Subcutaneous abdominal adipose tissue (tissue), 5 donors: ENCODE results near the gene RALGAPA1.
"Not testable (repeated sequence)": the region's sequence is repeated elsewhere in the genome, so short reads cannot be mapped to it uniquely, and the experiment has no call there.

Source experiments
- H3K27ac ChIP-seq: one replicate; pipeline ENCODE4 v1.7.0; 2013; ENCODE audit warnings: low read depth, mild to moderate bottlenecking, inconsistent platforms, low read length, moderate library complexity
- H3K27me3 ChIP-seq, 5 donors: one replicate each; pipeline ENCODE4 v1.7.0; 2013; ENCODE audit warnings: low read length in 5 of 5, inconsistent platforms in 1 of 5; ENCODE audit not compliant: control insufficient read depth in 5 of 5, insufficient read depth in 4 of 5
- H3K36me3 ChIP-seq, 5 donors: one replicate each; pipeline ENCODE4 v1.7.0; 2013; ENCODE audit warnings: low read length in 5 of 5; ENCODE audit not compliant: control insufficient read depth in 5 of 5, insufficient read depth in 5 of 5
- H3K4me1 ChIP-seq, 5 donors: one replicate each; pipeline ENCODE4 v1.7.0; 2013; ENCODE audit warnings: low read length in 5 of 5, mild to moderate bottlenecking in 3 of 5, moderate library complexity in 1 of 5; ENCODE audit not compliant: control insufficient read depth in 5 of 5, insufficient read depth in 5 of 5
- H3K4me3 ChIP-seq, 5 donors: one replicate each; pipeline ENCODE4 v1.7.0; 2013; ENCODE audit warnings: low read length in 5 of 5, low read depth in 1 of 5
- H3K9ac ChIP-seq, 5 donors: one replicate each; pipeline ENCODE4 v1.7.0; 2013; ENCODE audit warnings: low read length in 5 of 5, mild to moderate bottlenecking in 4 of 5, moderate library complexity in 3 of 5
- H3K9me3 ChIP-seq, 5 donors: one replicate each; pipeline ENCODE4 v1.7.0; 2013; ENCODE audit warnings: low read length in 5 of 5; ENCODE audit not compliant: control insufficient read depth in 5 of 5
- donor health status: healthy.
- donor health status: healthy.
- donor health status: healthy.
- donor health status: healthy.
- donor health status: healthy.

The RALGAPA1 gene

DNA sequence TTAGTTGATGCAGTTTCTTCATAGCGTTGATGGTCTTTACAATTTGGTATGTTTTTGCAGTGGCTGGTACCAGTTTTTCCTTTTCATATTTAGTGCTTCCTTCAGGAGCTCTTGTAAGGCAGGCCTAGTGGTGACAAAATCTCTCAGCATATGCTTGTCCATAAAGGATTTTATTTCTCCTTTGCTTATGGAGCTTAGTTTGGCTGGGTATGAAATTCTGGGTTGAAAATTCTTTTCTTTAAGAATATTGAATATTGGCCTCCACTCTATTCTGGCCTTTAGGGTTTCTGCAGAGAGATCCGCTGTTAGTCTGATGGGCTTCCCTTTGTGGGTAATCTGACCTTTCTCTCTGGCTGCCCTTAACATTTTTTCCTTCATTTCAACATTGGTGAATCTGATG is 33.1 kb upstream of the RALGAPA1 start:
- H3K27me3 ChIP-seq, H3K4me1 ChIP-seq, H3K9ac ChIP-seq, H3K27ac ChIP-seq, H3K4me3 ChIP-seq, H3K9me3 ChIP-seq: not testable (repeated sequence)
- H3K36me3 ChIP-seq: peaks cover 9 to 36% (median 13%) of the 10 kb centered on the region in 5 donors

GRCh38 chr14:35841704-35842103 is 32.6 kb upstream of the RALGAPA1 start:
- not testable (repeated sequence) for H3K9me3 ChIP-seq, H3K27me3 ChIP-seq, H3K4me1 ChIP-seq, H3K27ac ChIP-seq, H3K4me3 ChIP-seq, H3K9ac ChIP-seq
- peaks cover 9 to 35% (median 13%) of the 10 kb centered on the region in 5 donors for H3K36me3 ChIP-seq

- Histone ChIP-seq H3K4me1 (no peaks in the 10 kb centered on the region), H3K27ac (no peak overlapping the region), H3K27me3 (no peaks in the 10 kb centered on the region), H3K4me3 (no peak overlapping the region), H3K9me3 (no peaks in the 10 kb centered on the region), H3K36me3 (peaks cover 5 to 25% (median 18%) of the 10 kb centered on the region in 5 donors), H3K9ac (no peak overlapping the region)
Measured at GRCh38 chr14:35835208-35835982, 26.3 kb upstream of the RALGAPA1 start.

DNA sequence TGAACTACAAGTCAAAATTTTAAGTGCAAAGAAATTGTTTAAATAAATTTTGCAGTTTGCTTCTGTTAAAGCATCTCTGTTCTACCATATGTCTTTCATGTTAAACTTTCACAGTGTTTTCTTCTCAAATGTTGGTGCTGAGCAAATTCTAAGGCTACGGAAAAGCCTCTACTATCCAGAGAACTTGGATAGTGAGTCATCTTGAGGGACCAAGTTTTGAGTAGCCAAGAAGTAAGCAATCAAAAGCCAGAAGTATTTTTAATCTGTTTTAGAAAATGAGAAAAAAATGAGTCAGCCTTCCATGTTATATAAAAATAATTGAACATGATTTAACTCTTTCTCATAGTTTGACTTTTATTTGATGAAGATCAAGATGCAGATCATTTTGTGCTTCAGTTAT is 20.4 kb upstream of the RALGAPA1 start:
- Histone ChIP-seq H3K4me1 (peaks cover 0 to 17% (median 11%) of the 10 kb centered on the region in 5 donors), H3K36me3 (peaks cover 0 to 14% (median 8%) of the 10 kb centered on the region in 5 donors)

DNA sequence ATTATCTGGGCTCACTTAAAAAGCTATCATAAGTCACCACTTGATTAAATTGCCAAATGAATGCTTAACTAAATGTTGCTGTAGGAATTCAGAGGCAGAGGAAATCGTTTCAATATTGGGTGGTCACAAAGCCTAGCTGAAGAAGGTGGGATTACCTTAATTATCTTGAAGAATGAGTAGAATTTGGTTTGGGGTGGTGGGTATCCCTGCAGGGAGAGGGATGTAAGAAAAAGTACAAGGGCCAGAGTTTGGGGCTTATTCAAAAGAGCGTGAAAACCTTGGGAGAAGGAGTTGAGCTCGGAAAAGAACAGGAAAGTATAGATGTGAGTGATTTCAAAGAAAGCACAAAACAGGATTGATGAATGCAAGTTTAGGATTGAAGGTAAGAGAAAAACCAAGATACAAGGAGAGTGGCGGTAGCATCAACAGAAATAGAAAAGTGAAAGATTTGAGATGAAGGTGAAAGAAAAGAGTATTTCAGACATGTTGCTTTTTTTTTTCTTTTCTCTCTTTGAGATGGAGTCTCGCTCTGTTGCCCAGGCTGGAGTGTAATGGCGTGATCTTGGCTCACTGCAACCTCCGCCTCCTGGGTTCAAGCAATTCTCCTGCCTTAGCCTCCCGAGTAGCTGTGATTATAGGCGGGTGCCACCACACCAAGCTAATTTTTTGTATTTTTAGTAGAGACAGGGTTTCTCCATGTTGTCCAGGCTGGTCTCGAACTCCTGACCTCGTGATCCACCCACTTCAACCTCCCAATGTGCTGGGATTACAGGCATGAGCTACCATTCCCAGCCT is 18.8 kb upstream of the RALGAPA1 start:
- peaks cover 0 to 6% (median under 1%) of the 10 kb centered on the region in 5 donors for H3K36me3 ChIP-seq
- H3K4me1 ChIP-seq: peaks cover 0 to 17% (median 11%) of the 10 kb centered on the region in 5 donors
- H3K9me3 ChIP-seq: no peaks in the 10 kb centered on the region
- no peaks in the 10 kb centered on the region for H3K27me3 ChIP-seq
- H3K4me3 ChIP-seq: no peak overlapping the region
- no peak overlapping the region for H3K9ac ChIP-seq
- H3K27ac ChIP-seq: no peak overlapping the region

More for the DNA sequence above, 20.4 kb upstream of the RALGAPA1 start:
- Histone ChIP-seq H3K9ac (no peak overlapping the region), H3K27ac (no peak overlapping the region), H3K9me3 (no peaks in the 10 kb centered on the region), H3K27me3 (no peaks in the 10 kb centered on the region), H3K4me3 (no peak overlapping the region)

- H3K36me3 ChIP-seq: peaks cover 0 to 6% (median 0%) of the 10 kb centered on the region in 5 donors
- H3K9me3 ChIP-seq: no peaks in the 10 kb centered on the region
- peak overlapping the region; percentile 71 to 99 (median 98) for H3K4me3 ChIP-seq
- peak overlapping the region; percentile 42 to 93 (median 73) for H3K9ac ChIP-seq
- H3K27me3 ChIP-seq: no peaks in the 10 kb centered on the region
- peaks cover 0 to 18% (median 11%) of the 10 kb centered on the region in 5 donors for H3K4me1 ChIP-seq
- H3K27ac ChIP-seq: peak overlapping the region; percentile 94
Measured at GRCh38 chr14:35826952-35827416, 17.9 kb upstream of the RALGAPA1 start.

DNA sequence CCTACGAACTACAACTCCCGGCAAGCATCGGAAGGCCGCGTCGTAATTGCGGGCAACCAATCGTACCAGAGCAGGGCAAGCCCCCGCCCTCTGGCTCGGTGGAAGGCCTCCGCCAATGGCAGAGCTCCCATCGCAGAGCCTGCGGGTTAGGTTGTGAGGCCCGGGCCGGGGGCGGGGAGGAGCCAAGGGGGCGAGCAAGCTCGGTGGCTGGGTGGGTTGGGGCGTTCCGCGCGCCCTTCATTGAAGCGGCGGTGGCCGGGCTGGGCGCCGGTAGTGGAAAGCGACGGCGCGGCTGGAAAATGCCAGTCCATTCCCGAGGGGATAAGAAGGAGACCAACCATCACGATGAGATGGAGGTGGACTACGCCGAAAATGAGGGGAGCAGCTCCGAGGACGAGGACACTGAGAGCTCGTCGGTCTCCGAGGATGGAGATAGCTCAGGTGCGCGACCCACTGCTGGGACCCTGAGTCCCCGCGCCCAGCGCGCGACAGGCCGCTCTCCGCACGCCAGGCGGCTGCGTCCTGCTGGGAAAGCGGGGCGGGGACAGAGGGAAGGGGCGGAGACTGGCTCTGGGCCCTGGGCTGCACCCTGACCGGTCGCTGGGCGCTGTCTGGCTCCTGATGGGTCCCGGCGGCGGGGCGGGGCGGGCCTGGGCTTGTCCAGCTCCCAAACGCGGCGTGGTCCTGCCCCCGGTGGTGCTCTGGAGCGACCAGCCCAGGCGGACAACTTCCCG is 17.3 kb upstream of the RALGAPA1 start, which contains the start of gene BRMS1L:
TSS of gene BRMS1L (plus strand) at position 121 of the 734 bp plus-strand sequence. CDS start at position 300, 179 bp downstream.
- peak within 1 kb of the TSS; percentile 94 for H3K27ac ChIP-seq
- no peaks in the 10 kb centered on the region for H3K27me3 ChIP-seq
- H3K36me3 ChIP-seq: no peaks in the 10 kb centered on the region
- no peaks in the 10 kb centered on the region for H3K9me3 ChIP-seq
- peak within 1 kb of the TSS; percentile 73 to 94 (median 93) for H3K9ac ChIP-seq
- peaks cover 0 to 21% (median 11%) of the 10 kb centered on the region in 5 donors for H3K4me1 ChIP-seq
- peak within 1 kb of the TSS; percentile 87 to 99 (median 98) for H3K4me3 ChIP-seq

DNA sequence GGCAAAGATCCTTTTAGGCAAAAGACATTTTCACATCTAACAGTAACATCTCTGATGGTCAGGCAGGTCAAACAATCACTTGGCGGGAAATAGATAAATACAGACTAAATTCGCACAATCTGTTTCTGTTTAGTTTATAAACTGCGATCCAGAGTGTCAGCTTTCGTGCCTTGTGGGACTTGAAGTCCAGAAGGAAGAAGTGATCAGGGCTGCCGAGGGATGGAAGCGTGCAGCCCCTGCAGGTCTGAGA is 16.8 kb upstream of the RALGAPA1 start:
- H3K4me1 ChIP-seq: peaks cover 0 to 21% (median 11%) of the 10 kb centered on the region in 5 donors
- H3K27me3 ChIP-seq: no peaks in the 10 kb centered on the region
- H3K9ac ChIP-seq: peak overlapping the region in 2 of 5 donors; percentile 59 to 94
- no peaks in the 10 kb centered on the region for H3K36me3 ChIP-seq
- no peaks in the 10 kb centered on the region for H3K9me3 ChIP-seq
- H3K27ac ChIP-seq: peak overlapping the region; percentile 94
- H3K4me3 ChIP-seq: peak overlapping the region; percentile 72 to 99 (median 98)

DNA sequence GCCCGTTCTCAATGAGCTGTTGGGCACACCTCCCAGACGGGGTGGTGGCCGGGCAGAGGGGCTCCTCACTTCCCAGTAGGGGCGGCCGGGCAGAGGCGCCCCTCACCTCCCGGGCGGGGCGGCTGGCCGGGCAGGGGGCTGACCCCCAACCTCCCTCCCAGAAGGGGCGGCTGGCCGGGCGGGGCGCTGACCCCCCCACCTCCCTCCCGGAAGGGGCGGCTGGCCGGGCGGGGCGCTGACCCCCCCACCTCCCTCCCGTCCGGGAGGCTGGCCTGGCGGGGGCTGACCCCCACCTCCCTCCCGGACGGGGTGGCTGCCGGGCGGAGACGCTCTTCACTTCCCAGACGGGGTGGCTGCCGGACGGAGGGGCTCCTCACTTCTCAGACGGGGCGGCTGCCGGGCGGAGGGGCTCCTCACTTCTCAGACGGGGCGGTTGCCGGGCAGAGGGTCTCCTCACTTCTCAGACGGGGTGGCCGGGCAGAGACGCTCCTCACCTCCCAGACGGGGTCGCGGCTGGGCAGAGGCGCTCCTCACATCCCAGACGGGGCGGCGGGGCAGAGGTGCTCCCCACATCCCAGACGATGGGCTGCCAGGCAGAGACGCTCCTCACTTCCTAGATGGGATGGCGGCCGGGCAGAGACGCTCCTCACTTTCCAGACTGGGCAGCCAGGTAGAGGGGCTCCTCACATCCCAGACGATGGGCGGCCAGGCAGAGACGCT is 15.5 kb upstream of the RALGAPA1 start:
- not testable (repeated sequence) for H3K4me3 ChIP-seq, H3K9ac ChIP-seq, H3K27me3 ChIP-seq, H3K9me3 ChIP-seq, H3K36me3 ChIP-seq, H3K27ac ChIP-seq
- H3K4me1 ChIP-seq: peaks cover 0 to 21% (median 11%) of the 10 kb centered on the region in 5 donors
